ENCODE data around the gene DENND4A.

DNA sequence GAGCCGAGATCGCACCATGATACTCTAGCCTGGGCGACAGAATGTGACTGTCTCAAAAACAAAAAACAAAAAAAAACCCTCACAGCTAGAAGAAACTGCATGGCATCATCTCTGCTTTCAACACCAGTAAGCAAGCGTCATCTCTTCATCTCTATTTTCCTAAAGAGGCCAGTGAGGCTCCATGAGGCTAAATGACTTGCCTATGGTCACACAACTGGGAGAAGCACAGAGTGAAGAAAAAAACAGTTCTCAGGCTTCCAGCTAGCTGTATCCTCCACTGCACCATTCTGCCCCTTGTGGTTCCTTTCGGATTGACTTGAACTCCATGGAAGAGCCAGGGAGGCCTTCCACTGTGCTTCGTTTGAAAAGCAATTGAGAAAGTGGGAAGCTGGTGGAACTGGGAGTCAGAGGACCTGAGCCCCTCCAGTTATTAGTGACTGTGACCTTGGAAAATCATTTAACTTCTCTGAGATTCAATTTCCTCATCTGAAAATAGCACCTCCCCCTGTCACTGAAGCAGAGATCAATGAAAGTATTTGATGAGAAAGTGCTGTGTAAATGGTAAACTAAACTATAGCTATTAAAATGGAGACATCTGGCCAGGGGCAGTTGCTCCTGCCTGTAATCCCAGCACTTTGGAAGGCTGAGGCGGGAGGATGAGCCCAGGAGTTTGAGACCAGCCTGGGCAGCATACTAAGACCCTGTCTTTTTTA lies 32.1 kb upstream of the DENND4A start:
- TF ChIP-seq CTCF (IDR thresholded peaks at IDR 0.05) (peak; percentile 11 to 57), POLR2A (IDR thresholded peaks at IDR 0.05) (no peak), EP300 (IDR thresholded peaks at IDR 0.05) (no peak), POLR2AphosphoS5 (IDR thresholded peaks at IDR 0.05) (no peak)
